ENCODE measurements around the gene FOXJ3.

Gene FOXJ3

DNA sequence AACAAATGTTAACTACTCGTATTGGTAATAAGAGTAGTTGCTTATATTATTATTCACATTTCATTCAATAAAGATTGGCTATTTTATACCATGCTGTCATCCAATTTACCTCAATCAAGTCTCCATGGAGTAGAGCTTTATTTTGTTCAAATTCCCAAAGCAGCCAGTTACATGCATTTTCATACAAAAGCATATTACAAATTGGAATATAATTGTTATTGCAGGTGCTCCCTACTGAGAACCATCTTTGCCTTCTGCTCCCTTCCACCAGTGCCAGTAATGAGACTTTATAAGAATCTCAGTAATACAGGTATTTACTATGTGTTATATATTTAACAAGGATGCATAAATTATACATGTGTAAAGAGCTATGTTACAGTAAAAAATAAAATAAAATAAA, 54.2 kb downstream of the FOXJ3 start:
- Histone ChIP-seq H3K4me3 (ENCODE audit: low read length) (no peak overlapping the region), H3K36me3 (ENCODE audit: insufficient read depth, low read length) (peaks cover 12% of the 10 kb centered on the region), H3K4me1 (ENCODE audit: insufficient read depth, low read length) (peaks cover 2% of the 10 kb centered on the region), H2AFZ (ENCODE audit: low read depth, low read length) (no peak overlapping the region), H3K27me3 (ENCODE audit: insufficient read depth, low read length) (no peaks in the 10 kb centered on the region), H3K9me3 (ENCODE audit: low read length) (peaks cover 4% of the 10 kb centered on the region)

DNA sequence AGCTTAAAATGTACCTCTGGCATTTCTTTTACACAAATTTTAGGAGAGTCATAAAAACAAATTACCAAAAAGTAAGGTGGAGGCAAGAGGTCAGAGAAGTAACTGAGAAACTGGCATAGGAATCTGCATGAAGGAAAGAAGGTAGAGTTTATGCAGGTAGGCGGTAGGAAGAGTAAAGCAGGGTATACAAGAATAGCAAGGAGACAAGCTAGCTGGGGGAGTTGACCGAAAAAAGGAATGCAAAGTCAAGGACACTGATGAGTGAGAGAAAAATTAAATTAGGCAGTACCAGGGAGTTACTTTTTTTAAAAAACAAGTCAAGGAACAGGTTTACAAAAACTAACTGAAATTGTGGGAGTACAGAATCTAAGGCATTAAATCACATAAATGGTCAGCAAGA, 56.0 kb downstream of the FOXJ3 start:
- Histone ChIP-seq H3K36me3 (ENCODE audit: insufficient read depth, low read length) (peaks cover 20% of the 10 kb centered on the region), H3K27me3 (ENCODE audit: insufficient read depth, low read length) (no peaks in the 10 kb centered on the region), H3K4me1 (ENCODE audit: insufficient read depth, low read length) (peaks cover 2% of the 10 kb centered on the region), H3K4me3 (ENCODE audit: low read length) (no peak overlapping the region), H2AFZ (ENCODE audit: low read depth, low read length) (no peak overlapping the region), H3K9me3 (ENCODE audit: low read length) (peaks cover 4% of the 10 kb centered on the region)

DNA sequence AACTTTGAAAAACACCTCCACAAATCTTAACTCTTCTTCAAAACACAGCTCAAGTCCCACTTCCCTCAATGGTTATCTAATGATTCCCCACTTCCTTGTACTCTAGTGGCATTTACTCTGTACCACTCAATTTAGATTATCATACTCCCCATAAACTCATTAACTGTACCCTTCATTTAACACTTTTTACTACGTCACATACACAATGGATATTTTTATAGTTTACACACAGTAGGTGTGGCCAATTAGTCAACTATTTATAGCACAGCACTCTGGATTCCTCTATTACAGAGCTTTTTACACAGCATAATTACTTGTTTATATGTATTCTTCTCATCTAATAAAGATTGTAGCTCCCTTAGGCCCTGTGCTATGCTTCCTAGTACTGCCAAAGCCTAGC, 62.1 kb downstream of the FOXJ3 start:
- Histone ChIP-seq H3K4me3 (ENCODE audit: low read length) (no peak overlapping the region), H3K36me3 (ENCODE audit: insufficient read depth, low read length) (peaks cover 26% of the 10 kb centered on the region), H3K27me3 (ENCODE audit: insufficient read depth, low read length) (no peaks in the 10 kb centered on the region), H3K9me3 (ENCODE audit: low read length) (peaks cover 6% of the 10 kb centered on the region), H2AFZ (ENCODE audit: low read depth, low read length) (no peak overlapping the region), H3K4me1 (ENCODE audit: insufficient read depth, low read length) (no peaks in the 10 kb centered on the region)

DNA sequence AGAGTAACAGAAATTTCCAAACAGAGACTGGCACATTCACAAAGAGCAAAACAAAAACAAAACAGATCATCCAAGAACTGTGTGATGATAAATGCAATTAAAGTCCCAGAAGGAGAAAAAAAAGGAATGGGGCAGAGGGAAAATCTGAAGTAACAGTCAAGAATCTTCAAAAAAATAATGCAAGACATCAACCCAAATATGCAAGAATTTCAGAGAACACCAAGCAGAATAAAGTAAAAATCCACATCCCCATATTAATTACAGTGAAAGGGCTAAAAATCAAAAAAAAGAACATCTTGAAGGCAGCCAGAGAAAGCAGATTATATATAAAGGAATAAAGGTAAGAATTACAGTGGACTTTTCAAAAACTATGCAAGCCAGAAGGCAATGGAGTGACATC, 67.1 kb downstream of the FOXJ3 start:
- H3K4me1 ChIP-seq (ENCODE audit: insufficient read depth, low read length), result no peaks in the 10 kb centered on the region
- peaks cover 4% of the 10 kb centered on the region for H3K9me3 ChIP-seq (ENCODE audit: low read length)
- no peak overlapping the region for H2AFZ ChIP-seq (ENCODE audit: low read depth, low read length)
- H3K4me3 ChIP-seq (ENCODE audit: low read length), result no peak overlapping the region
- H3K27me3 ChIP-seq (ENCODE audit: insufficient read depth, low read length), result no peaks in the 10 kb centered on the region
- H3K36me3 ChIP-seq (ENCODE audit: insufficient read depth, low read length), result peaks cover 23% of the 10 kb centered on the region

DNA sequence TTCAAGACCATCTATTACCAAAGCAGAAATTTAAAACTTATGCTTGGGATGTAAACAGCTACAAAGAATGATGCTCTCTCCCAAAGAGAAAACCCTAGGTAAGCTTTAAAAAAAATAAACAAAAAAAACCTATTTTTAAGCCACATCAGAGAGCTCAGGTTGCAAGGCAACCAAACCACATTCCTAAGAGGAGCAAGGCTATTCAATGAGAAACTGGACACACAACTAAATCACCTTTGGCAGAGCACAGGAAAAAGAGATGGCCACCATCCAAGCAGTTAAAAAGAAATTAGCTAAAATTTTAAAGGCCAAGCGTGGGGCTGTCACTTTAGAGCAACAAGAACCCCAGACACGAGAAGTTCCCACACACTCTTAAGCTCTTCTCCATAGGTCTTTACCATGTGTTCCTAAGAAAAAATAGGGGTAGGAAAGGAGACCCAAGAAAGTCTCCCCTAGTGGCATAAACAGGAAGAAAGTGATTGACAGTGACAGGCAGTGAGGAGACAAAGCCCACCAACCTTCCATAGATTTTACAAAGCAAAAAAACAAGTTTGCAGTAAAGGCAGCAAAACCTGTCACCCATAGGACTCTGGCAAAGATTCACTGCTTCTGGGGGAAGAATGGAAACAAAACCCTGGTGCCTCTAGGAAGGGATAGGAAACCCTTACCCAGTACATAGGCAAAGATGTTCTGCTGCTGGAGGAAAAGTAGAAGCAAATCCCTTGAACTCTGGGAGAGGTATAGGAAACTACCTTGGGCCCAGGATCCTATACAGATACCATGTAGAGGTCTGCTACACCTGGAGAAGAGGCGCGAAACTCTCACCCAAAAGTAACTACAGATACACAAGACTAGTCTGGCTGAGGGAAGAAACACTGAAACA, 68.5 kb downstream of the FOXJ3 start:
- no peaks in the 10 kb centered on the region for H3K4me1 ChIP-seq (ENCODE audit: insufficient read depth, low read length)
- H3K36me3 ChIP-seq (ENCODE audit: insufficient read depth, low read length), result peaks cover 26% of the 10 kb centered on the region
- H3K4me3 ChIP-seq (ENCODE audit: low read length), result no peak overlapping the region
- H2AFZ ChIP-seq (ENCODE audit: low read depth, low read length), result no peak overlapping the region
- peaks cover 4% of the 10 kb centered on the region for H3K9me3 ChIP-seq (ENCODE audit: low read length)
- H3K27me3 ChIP-seq (ENCODE audit: insufficient read depth, low read length), result no peaks in the 10 kb centered on the region

DNA sequence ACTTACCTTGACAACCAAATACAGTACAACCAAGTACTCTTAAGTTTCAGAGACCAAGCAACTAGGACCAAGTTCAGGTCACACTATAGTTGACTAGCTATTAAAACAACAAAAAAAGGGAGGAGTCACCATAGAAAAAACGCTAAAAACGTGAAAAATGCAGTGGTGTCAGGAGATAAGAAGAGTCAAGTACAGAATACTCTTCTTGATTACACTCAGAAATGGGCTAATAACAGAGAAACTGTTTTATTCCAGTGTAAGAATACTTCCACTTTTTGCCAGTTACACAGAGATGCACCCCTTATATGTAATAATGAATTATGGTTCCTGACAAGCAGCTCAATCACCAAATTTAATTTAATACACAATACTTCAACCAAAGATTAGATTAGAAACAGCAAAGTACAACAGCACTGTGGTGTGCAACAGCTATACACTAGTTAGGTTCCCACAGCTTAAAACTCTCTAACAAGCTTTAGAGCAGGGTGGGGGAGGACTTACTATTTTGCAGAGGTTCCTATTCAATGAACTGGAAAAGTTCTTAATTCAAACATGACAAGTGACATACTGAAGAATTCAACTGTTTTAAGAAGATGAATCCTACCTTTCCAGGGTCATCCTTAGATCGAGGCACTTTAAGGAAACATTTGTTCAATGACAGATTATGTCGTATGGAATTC, 70.4 kb downstream of the FOXJ3 start:
- H3K9me3 ChIP-seq (ENCODE audit: low read length), result peaks cover 4% of the 10 kb centered on the region
- no peak overlapping the region for H2AFZ ChIP-seq (ENCODE audit: low read depth, low read length)
- peaks cover 33% of the 10 kb centered on the region for H3K36me3 ChIP-seq (ENCODE audit: insufficient read depth, low read length)
- H3K4me1 ChIP-seq (ENCODE audit: insufficient read depth, low read length), result no peaks in the 10 kb centered on the region
- H3K4me3 ChIP-seq (ENCODE audit: low read length), result no peak overlapping the region
- no peaks in the 10 kb centered on the region for H3K27me3 ChIP-seq (ENCODE audit: insufficient read depth, low read length)

DNA sequence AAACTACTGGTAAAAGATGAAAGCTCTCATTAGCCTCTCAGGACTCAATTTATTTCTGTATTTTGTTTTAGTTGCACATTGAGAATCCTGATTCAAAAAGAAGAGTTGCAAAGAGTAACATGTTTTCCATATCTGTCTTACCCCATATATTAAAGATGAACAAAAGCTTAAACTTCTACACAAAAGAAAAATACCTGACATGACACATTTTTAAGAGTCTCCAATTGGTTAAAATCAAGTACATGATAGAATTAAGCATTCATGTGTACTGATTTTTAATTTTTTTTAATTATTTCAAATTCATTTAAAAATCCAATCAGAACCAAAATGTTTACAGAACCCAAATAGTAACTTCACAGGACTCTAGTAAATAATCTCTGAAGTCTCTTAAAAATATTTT, 72.0 kb downstream of the FOXJ3 start:
- no peak overlapping the region for H3K4me3 ChIP-seq (ENCODE audit: low read length)
- no peaks in the 10 kb centered on the region for H3K4me1 ChIP-seq (ENCODE audit: insufficient read depth, low read length)
- H3K36me3 ChIP-seq (ENCODE audit: insufficient read depth, low read length), result peaks cover 31% of the 10 kb centered on the region
- no peaks in the 10 kb centered on the region for H3K27me3 ChIP-seq (ENCODE audit: insufficient read depth, low read length)
- H3K9me3 ChIP-seq (ENCODE audit: low read length), result no peaks in the 10 kb centered on the region
- no peak overlapping the region for H2AFZ ChIP-seq (ENCODE audit: low read depth, low read length)

DNA sequence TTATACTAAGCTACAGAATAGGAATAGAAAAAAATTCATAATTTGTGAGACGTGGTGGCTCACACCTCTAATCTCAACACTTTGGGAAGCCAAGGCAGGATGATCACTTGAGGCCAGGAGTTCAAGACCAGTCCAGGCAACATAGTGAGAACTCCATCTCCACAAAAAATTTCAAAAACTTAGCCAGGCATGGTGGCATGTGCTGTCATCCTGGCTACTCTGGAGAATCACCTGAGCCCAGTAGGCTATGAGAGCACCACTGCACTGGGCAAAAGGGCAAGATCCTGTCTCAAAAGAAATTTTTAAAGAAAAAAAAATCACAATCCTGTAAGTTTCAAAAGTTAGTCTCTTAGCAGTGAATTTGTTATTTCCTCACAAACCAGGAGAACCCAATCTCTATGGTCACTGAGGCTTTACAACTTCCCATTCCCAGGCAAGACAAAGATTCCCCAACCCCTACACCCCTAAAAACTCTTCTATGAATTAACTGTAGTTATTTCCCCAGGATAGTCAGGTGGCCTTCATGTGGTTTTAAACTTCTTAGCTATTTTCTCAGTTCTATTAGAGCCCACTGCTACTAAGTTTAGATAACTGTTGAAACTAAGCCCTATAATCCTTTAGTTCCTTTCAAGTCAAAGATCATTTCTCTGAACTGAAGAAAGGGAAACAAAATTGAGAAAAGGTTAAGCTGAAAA, 74.5 kb downstream of the FOXJ3 start:
- Histone ChIP-seq H3K4me1 (ENCODE audit: insufficient read depth, low read length) (no peaks in the 10 kb centered on the region), H3K9me3 (ENCODE audit: low read length) (no peaks in the 10 kb centered on the region), H3K4me3 (ENCODE audit: low read length) (no peak overlapping the region), H2AFZ (ENCODE audit: low read depth, low read length) (no peak overlapping the region), H3K36me3 (ENCODE audit: insufficient read depth, low read length) (peaks cover 34% of the 10 kb centered on the region), H3K27me3 (ENCODE audit: insufficient read depth, low read length) (no peaks in the 10 kb centered on the region)

DNA sequence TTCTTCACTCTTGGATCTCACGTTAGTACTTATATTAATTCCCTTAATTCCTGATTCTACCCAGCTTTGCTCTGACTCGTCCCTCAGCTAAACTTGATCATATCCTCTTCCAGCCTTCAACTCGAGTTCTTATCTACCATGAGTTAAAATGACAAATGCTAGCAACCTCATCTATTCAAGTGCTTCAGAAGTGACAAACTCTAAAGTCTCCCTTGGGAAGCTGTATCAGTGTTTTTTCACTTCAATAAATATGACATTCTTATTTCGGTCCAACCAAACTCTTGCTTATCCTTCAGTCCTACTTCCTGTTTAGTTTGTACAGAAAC, 75.3 kb downstream of the FOXJ3 start:
- H3K4me1 ChIP-seq (ENCODE audit: insufficient read depth, low read length), result no peaks in the 10 kb centered on the region
- no peak overlapping the region for H2AFZ ChIP-seq (ENCODE audit: low read depth, low read length)
- H3K36me3 ChIP-seq (ENCODE audit: insufficient read depth, low read length), result peaks cover 31% of the 10 kb centered on the region
- H3K27me3 ChIP-seq (ENCODE audit: insufficient read depth, low read length), result no peaks in the 10 kb centered on the region
- no peaks in the 10 kb centered on the region for H3K9me3 ChIP-seq (ENCODE audit: low read length)
- no peak overlapping the region for H3K4me3 ChIP-seq (ENCODE audit: low read length)

DNA sequence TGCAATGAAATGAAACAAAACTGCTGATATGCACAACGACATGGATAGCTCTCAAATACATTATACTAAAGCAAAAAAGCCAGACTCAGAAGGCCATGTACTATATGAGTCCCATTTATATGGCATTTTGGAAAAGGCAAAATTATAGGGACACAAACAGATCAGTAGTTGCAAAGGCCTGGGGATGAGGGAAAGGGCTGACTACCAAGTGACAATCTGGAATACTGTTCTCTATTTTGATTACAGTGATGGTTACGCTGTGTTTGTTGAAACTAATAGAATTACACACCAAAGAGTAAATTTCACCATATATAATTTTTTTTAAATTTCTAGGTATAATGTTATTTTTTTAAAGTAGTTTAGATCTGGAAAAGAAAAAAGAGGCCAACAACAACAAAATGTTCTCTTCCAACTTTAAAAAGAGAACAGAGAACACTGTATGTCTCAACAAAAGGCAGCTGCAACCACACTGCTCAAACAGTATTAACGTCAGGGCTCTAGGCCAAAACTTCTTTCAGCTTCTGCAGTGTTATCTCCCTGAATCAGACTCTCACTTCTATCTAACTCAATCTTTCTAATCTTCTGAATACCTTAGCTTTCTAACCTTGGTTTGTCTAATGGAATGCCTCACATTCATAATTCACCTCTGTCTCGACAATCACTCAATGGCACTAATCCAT, 75.8 kb downstream of the FOXJ3 start:
- Histone ChIP-seq H2AFZ (ENCODE audit: low read depth, low read length) (no peak overlapping the region), H3K9me3 (ENCODE audit: low read length) (no peaks in the 10 kb centered on the region), H3K27me3 (ENCODE audit: insufficient read depth, low read length) (no peaks in the 10 kb centered on the region), H3K36me3 (ENCODE audit: insufficient read depth, low read length) (peaks cover 26% of the 10 kb centered on the region), H3K4me1 (ENCODE audit: insufficient read depth, low read length) (no peaks in the 10 kb centered on the region), H3K4me3 (ENCODE audit: low read length) (no peak overlapping the region)

DNA sequence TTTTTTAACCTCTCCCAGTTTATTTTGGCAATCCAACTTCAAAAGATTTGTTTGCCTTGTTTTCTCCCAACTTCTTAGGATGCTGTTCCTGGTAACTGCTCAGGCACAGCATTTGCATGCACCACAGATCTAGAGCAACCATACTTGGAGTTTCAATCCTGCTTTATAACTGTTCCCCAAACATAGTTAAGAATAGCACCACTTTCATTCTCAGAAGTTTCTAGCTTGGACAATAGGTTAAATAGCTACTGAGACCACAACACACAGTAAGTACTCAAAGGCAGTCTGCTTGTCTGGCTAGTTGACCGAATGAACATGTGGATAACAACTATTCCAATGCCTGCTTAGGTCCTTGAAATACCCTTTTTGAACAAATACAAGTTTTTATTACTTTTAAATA, 76.8 kb downstream of the FOXJ3 start:
- Histone ChIP-seq H3K4me1 (ENCODE audit: insufficient read depth, low read length) (no peaks in the 10 kb centered on the region), H3K27me3 (ENCODE audit: insufficient read depth, low read length) (no peaks in the 10 kb centered on the region), H3K36me3 (ENCODE audit: insufficient read depth, low read length) (peaks cover 18% of the 10 kb centered on the region), H3K9me3 (ENCODE audit: low read length) (no peaks in the 10 kb centered on the region), H3K4me3 (ENCODE audit: low read length) (no peak overlapping the region), H2AFZ (ENCODE audit: low read depth, low read length) (no peak overlapping the region)

DNA sequence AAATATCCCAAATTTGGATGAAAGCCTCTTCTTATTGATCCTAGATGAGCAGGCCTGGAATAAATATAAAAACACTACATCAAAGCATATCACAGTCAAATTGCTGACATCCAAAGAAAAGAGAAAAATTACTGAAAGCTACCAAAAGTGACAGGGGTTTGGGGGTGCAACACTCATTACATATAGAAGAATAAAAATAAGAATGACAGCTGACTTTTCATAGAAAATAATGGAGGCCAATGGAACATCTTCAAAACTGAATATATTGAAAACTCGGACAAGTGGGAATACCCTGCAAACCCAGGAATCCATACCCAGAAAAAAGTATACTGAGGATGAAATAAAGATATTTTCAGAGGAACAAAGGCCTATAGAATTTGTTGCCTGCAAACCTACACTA, 84.0 kb downstream of the FOXJ3 start:
- Histone ChIP-seq H3K36me3 (ENCODE audit: insufficient read depth, low read length) (no peaks in the 10 kb centered on the region), H3K27me3 (ENCODE audit: insufficient read depth, low read length) (no peaks in the 10 kb centered on the region), H2AFZ (ENCODE audit: low read depth, low read length) (no peak overlapping the region), H3K9me3 (ENCODE audit: low read length) (no peaks in the 10 kb centered on the region), H3K4me3 (ENCODE audit: low read length) (no peak overlapping the region), H3K4me1 (ENCODE audit: insufficient read depth, low read length) (no peaks in the 10 kb centered on the region)

DNA sequence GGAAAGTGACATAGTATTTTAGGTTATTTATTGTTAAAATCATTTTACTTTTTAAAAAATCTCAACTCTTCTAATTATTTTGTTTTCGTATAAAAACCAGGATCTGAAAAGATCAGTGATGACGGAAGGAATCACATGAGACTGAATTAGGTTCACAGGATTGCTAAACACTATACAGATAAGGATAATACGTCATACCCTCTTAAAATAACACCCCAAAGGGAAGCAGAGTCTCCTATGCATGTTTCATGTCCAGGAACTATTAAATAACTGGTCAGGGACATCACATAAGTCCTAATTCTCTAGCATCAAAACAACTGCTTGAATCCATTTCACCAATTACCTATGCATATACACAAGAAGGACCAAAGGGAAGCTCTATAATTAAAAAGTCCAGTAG, 84.9 kb downstream of the FOXJ3 start:
- no peaks in the 10 kb centered on the region for H3K27me3 ChIP-seq (ENCODE audit: insufficient read depth, low read length)
- no peak overlapping the region for H2AFZ ChIP-seq (ENCODE audit: low read depth, low read length)
- no peak overlapping the region for H3K4me3 ChIP-seq (ENCODE audit: low read length)
- H3K36me3 ChIP-seq (ENCODE audit: insufficient read depth, low read length), result no peaks in the 10 kb centered on the region
- H3K9me3 ChIP-seq (ENCODE audit: low read length), result no peaks in the 10 kb centered on the region
- H3K4me1 ChIP-seq (ENCODE audit: insufficient read depth, low read length), result no peaks in the 10 kb centered on the region
